Hepatocyte (in vitro differentiated cells): ENCODE data around the gene RAB40AL. TPM values are rescaled to one million over a fixed set of nuclear protein-coding genes. Genes with fewer than 3 reads are reported as not detected.

Experiments used
- DNase-seq: peaks from one replicate; pipeline ENCODE4 v3.0.0-alpha.2; 2016; ENCODE audit warnings: low spot score
- H2AFZ ChIP-seq: fragments of 200-600 bp; sonication (generic); 2 replicates; pipeline ENCODE4 v1.6.0; 2016; ENCODE audit warnings: antibody characterized with exemption, mild to moderate bottlenecking
- H3K27ac ChIP-seq: fragments of 200-600 bp; sonication (generic); 2 replicates; pipeline ENCODE4 v1.5.1; 2016; ENCODE audit warnings: mild to moderate bottlenecking
- H3K27me3 ChIP-seq: fragments of 200-600 bp; sonication (generic); 2 replicates; pipeline ENCODE4 v1.6.1; 2016
- H3K36me3 ChIP-seq: fragments of 200-600 bp; sonication (generic); replicated peaks from 2 replicates; pipeline ENCODE4 v1.5.1; 2016; ENCODE audit warnings: low read depth; ENCODE audit not compliant: insufficient read depth
- H3K4me1 ChIP-seq: fragments of 200-600 bp; sonication (generic); 2 replicates; pipeline ENCODE4 v1.5.1; 2016; ENCODE audit warnings: mild to moderate bottlenecking, moderate library complexity; ENCODE audit not compliant: insufficient read depth
- H3K4me2 ChIP-seq: fragments of 200-600 bp; sonication (generic); 2 replicates; pipeline ENCODE4 v1.6.0; 2016
- H3K4me3 ChIP-seq: fragments of 200-600 bp; sonication (generic); 2 replicates; pipeline ENCODE4 v1.5.1; 2016; ENCODE audit warnings: mild to moderate bottlenecking
- H3K79me2 ChIP-seq: fragments of 200-600 bp; sonication (generic); 2 replicates; pipeline ENCODE4 v1.6.0; 2017; ENCODE audit warnings: mild to moderate bottlenecking
- H3K9me2 ChIP-seq: fragments of 200-600 bp; sonication (generic); replicated peaks from 2 replicates; pipeline ENCODE4 v1.6.0; 2017; ENCODE audit warnings: mild to moderate bottlenecking; ENCODE audit not compliant: insufficient read depth
- H3K9me3 ChIP-seq: fragments of 200-600 bp; sonication (generic); 2 replicates; pipeline ENCODE4 v1.5.1; 2016; ENCODE audit warnings: low read depth, mild to moderate bottlenecking
- H4K20me1 ChIP-seq: fragments of 200-600 bp; sonication (generic); 2 replicates; pipeline ENCODE4 v1.6.0; 2016; ENCODE audit warnings: mild to moderate bottlenecking; ENCODE audit not compliant: insufficient read depth, poor library complexity, severe bottlenecking
- CTCF ChIP-seq: fragments of 200-600 bp; sonication (generic); IDR thresholded peaks from 2 replicates; pipeline ENCODE4 v1.5.1; 2016; ENCODE audit warnings: antibody characterized with exemption, mild to moderate bottlenecking; ENCODE audit not compliant: poor library complexity
- EZH2 ChIP-seq: fragments of 200-600 bp; sonication (generic); IDR thresholded peaks from 2 replicates; pipeline ENCODE4 v1.6.1; 2016; ENCODE audit warnings: antibody characterized with exemption, mild to moderate bottlenecking, borderline replicate concordance
- EZH2phosphoT487 ChIP-seq: fragments of 200-600 bp; sonication (generic); IDR thresholded peaks from one replicate; pipeline ENCODE4 v1.6.1; 2018; ENCODE audit warnings: antibody characterized with exemption, mild to moderate bottlenecking, low read depth, moderate library complexity; ENCODE audit not compliant: unreplicated experiment, severe bottlenecking
- WGBS: methylation state at CpG from one replicate; pipeline ENCODE4 v1.1.6; 2016; ENCODE audit warnings: low lambda C conversion rate; ENCODE audit errors: missing lambda C conversion rate; 5-methylcytosine and 5-hydroxymethylcytosine counted together
- polyA plus RNA-seq: library from polyadenylated mRNA; unstranded; fragments of >200 nt; fragmentation: Nextera tagmentation; extraction: Ambion mirVana; gene quantifications from 2 replicates; pipeline ENCODE4 v1.2.1, GENCODE V29; 2016
- total RNA-seq: library from RNA; depleted of rRNA; stranded (reverse); fragments of >200 nt; gene quantifications from 2 replicates; pipeline ENCODE4 v1.2.3, GENCODE V29; 2014

Gene RAB40AL
- total and polyA plus RNA-seq, 2 experiments from 2014 or later, result 0.80 TPM; not detected in 1

GRCh38 chrX:102976286-102976685 lies 39.2 kb downstream of the RAB40AL start:
- Histone ChIP-seq H3K4me2 (no peak overlapping the region), H3K27ac (no peak overlapping the region), H3K9me2 (no peaks in the 10 kb centered on the region), H3K9me3 (no peaks in the 10 kb centered on the region), H3K79me2 (no peaks in the 10 kb centered on the region), H3K36me3 (no peaks in the 10 kb centered on the region), H3K27me3 (no peaks in the 10 kb centered on the region), H4K20me1 (no peaks in the 10 kb centered on the region), H2AFZ (no peak overlapping the region), H3K4me1 (no peaks in the 10 kb centered on the region), H3K4me3 (no peak overlapping the region)
- WGBS, result 71% methylated on average over 1 of the region's 1 CpG
- DNase-seq, result no peak
- TF ChIP-seq EZH2 (no peak), EZH2phosphoT487 (no peak), CTCF (no peak)

DNA sequence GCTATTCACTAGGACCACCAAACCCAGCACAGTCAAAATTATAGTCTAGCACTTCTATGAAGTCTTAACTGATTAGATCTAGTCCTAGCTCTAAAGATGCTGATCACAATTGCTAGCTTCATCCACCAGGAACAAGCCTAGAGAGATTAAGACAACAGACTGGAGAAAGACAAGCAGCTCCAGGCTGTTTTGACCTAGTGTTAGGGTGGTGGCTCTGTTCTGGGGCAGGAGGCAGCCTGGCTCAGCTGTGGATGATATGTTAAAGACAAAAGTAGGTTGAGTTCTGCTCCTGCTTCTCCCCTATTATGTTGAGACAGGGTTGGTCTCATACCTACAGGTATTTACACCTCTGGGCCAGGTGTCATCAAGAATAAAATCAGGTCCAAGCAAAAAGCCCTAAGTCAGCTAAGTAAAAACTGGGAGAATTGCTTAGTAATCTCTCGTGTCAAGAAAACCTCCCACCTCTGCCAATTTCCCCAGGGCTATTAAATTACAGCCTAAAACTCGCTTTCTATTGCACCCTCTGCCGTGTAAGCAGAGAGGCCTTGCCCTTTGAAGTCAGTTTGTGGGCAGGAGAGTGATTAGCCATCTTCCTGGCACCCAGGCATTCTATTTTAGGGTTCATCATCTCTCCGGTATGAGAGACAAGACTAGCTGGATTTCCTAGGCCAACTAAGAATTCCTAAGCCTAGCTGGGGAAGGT lies 39.9 kb downstream of the RAB40AL start:
- H3K4me1 ChIP-seq, result no peaks in the 10 kb centered on the region
- DNase-seq, result no peak
- no peak overlapping the region for H3K4me2 ChIP-seq
- H3K4me3 ChIP-seq, result no peak overlapping the region
- H3K9me3 ChIP-seq, result no peaks in the 10 kb centered on the region
- H3K27me3 ChIP-seq, result no peaks in the 10 kb centered on the region
- H3K27ac ChIP-seq, result no peak overlapping the region
- no peaks in the 10 kb centered on the region for H3K36me3 ChIP-seq
- no peaks in the 10 kb centered on the region for H3K9me2 ChIP-seq
- no peaks in the 10 kb centered on the region for H3K79me2 ChIP-seq
- H2AFZ ChIP-seq, result no peak overlapping the region
- TF ChIP-seq EZH2phosphoT487 (no peak), EZH2 (no peak), CTCF (no peak)
- H4K20me1 ChIP-seq, result no peaks in the 10 kb centered on the region
- WGBS, result 27% methylated on average over 4 of the region's 4 CpGs

DNA sequence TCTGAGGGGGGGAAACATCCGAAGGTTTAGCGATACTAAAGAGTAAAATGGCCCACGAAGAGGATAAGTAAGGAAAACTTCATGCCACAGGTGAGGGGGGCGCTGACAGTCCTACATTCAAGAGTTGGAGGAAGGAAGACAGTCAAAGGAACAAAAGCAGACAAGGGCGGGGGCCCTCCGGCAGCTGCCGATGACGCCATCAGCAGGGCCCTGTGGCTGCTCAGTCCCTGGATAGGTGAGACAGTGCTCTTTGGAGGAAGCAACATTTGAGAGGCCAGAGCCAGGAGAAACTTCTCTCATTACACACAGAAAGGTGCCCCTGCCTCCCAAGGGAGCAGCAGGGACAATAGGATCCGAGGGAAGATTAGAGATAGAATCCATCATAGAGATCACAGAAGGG lies 41.5 kb downstream of the RAB40AL start:
- TF ChIP-seq CTCF (no peak), EZH2 (no peak), EZH2phosphoT487 (no peak)
- DNase-seq, result no peak
- Histone ChIP-seq H3K4me3 (no peak overlapping the region), H3K27ac (no peak overlapping the region), H3K4me1 (no peaks in the 10 kb centered on the region), H4K20me1 (no peaks in the 10 kb centered on the region), H3K79me2 (no peaks in the 10 kb centered on the region), H2AFZ (no peak overlapping the region), H3K9me3 (no peaks in the 10 kb centered on the region), H3K9me2 (no peaks in the 10 kb centered on the region), H3K27me3 (no peaks in the 10 kb centered on the region), H3K36me3 (no peaks in the 10 kb centered on the region), H3K4me2 (no peak overlapping the region)
- WGBS, result 84% methylated on average over 9 of the region's 9 CpGs
